ENCODE results near the gene URM1.

Gene URM1

GRCh38 chr9:128349772-128350171 lies 21.4 kb upstream of the URM1 start:
- DNase-seq = no peak

- DNase-seq = no peak
These were observed 15.7 kb upstream of the URM1 start for GRCh38 chr9:128355451-128355850.

- DNase-seq = no peak
These were observed 13.1 kb upstream of the URM1 start for GRCh38 chr9:128358090-128358489.

GRCh38 chr9:128358861-128359260 lies 12.3 kb upstream of the URM1 start:
- DNase-seq = no peak

- no peak for DNase-seq
These were observed 10.3 kb upstream of the URM1 start for GRCh38 chr9:128360826-128361225.

GRCh38 chr9:128361296-128361985 lies 9.7 kb upstream of the URM1 start:
- no peak for DNase-seq

GRCh38 chr9:128361986-128362646 lies 9.1 kb upstream of the URM1 start:
- DNase-seq = peak; percentile 66

- no peak for DNase-seq
These were observed 8.4 kb upstream of the URM1 start for GRCh38 chr9:128362774-128363173.

- DNase-seq = no peak
These were observed 5.6 kb upstream of the URM1 start for GRCh38 chr9:128365525-128365924.

GRCh38 chr9:128369024-128369706 lies 2.0 kb upstream of the URM1 start:
- no peak for DNase-seq

- no peak for DNase-seq
These were observed 815 bp upstream of the URM1 start for GRCh38 chr9:128370367-128370751.

- DNase-seq = no peak
These were observed 500 bp downstream of the URM1 start for GRCh38 chr9:128371630-128372117.

GRCh38 chr9:128372188-128372641 lies 1.0 kb downstream of the URM1 start:
- no peak for DNase-seq

GRCh38 chr9:128372784-128373183 lies 1.6 kb downstream of the URM1 start:
- DNase-seq = no peak

- no peak for DNase-seq
These were observed 3.1 kb downstream of the URM1 start for GRCh38 chr9:128374221-128374675.

- DNase-seq = no peak
These were observed 4.7 kb downstream of the URM1 start for GRCh38 chr9:128375865-128376264.

- no peak for DNase-seq
These were observed 11.1 kb downstream of the URM1 start for GRCh38 chr9:128382261-128382660.

GRCh38 chr9:128383007-128383753 lies 12.0 kb downstream of the URM1 start:
- no peak for DNase-seq

- DNase-seq = no peak
These were observed 12.6 kb downstream of the URM1 start for GRCh38 chr9:128383791-128384190.

GRCh38 chr9:128384801-128385495 lies 13.8 kb downstream of the URM1 start:
- DNase-seq = no peak

GRCh38 chr9:128385496-128386460 lies 14.6 kb downstream of the URM1 start:
- no peak for DNase-seq
